ENCODE results near the gene CASP6. TPM values are rescaled to one million over a fixed set of nuclear protein-coding genes. Genes with fewer than 3 reads are reported as not detected.

CASP6 gene
- 33.1 and 37.3 TPM in 2 replicates for total RNA-seq

GRCh38 chr4:109702950-109703663 lies at the start of gene CASP6:
Gene CASP6, minus strand, starts transcription at chr4:109703445. Its CDS starts 50 bp downstream, at chr4:109703395.

GRCh38 chr4:109729718-109730618 lies 26.7 kb upstream of the CASP6 start, which contains the start of gene PLA2G12A:
Gene PLA2G12A, minus strand, starts transcription at chr4:109730070. Its CDS starts 261 bp downstream, at chr4:109729809.

Other genes with a start within 250 kb of the CASP6 start
- 23.5 and 58.4 TPM in 2 replicates for gene MCUB, start 143.2 kb downstream of the CASP6 start, total RNA-seq
- gene PLA2G12A, start 26.6 kb upstream of the CASP6 start, total RNA-seq: 34.5 and 41.5 TPM in 2 replicates
- 0.21 TPM in 1 of 2 replicates, not detected in the other for gene CFI, start 98.6 kb upstream of the CASP6 start, total RNA-seq
- gene GAR1, start 112.3 kb upstream of the CASP6 start, total RNA-seq: 11.2 and 12.5 TPM in 2 replicates
- not detected in 2 replicates for gene RRH, start 124.5 kb upstream of the CASP6 start, total RNA-seq
- gene LRIT3, start 144.7 kb upstream of the CASP6 start, total RNA-seq: 0.07 TPM in 1 of 2 replicates, not detected in the other
- 0.14 and 0.28 TPM in 2 replicates for gene EGF, start 209.4 kb upstream of the CASP6 start, total RNA-seq